ENCODE results near the gene BCL2A1. TPM values are rescaled to one million over a fixed set of nuclear protein-coding genes. Genes with fewer than 3 reads are reported as not detected.

Gene BCL2A1
- total and polyA plus RNA-seq, 2 of the 4 experiments (the other 2 are of a cell fraction), result 2.3 to 4.5 TPM

GRCh38 chr15:79967298-79968182, 3.5 kb downstream of the BCL2A1 start:
- Histone ChIP-seq H3K14ac (replicated peaks; ENCODE audit: low read depth, low read length) (no peak overlapping the region), H2AK9ac (replicated peaks; ENCODE audit: low read depth, low read length, poor library complexity) (no peak overlapping the region), H3K4me2 (ENCODE audit: low read depth, low read length) (no peak overlapping the region), H4K5ac (ENCODE audit: low read depth, low read length) (no peak overlapping the region), H3K9ac (ENCODE audit: low read depth, low read length) (no peak overlapping the region), H4K20me1 (ENCODE audit: insufficient read depth, low read length) (no peaks in the 10 kb centered on the region), H3K27ac (ENCODE audit: insufficient read depth, low read length) (no peak overlapping the region), H2BK20ac (ENCODE audit: low read depth, low read length) (no peak overlapping the region), H2BK5ac (ENCODE audit: low read depth, low read length, poor library complexity, severe bottlenecking) (no peak overlapping the region), H2AFZ (replicated peaks; ENCODE audit: low read length, poor library complexity) (no peak overlapping the region), H2AK5ac (ENCODE audit: low read depth, low read length) (no peak overlapping the region), H3K9me1 (ENCODE audit: insufficient read depth, low read length) (no peaks in the 10 kb centered on the region), H4K8ac (ENCODE audit: low read depth in 2 of 2, low read length in 2 of 2) (no peak overlapping the region), H3K4me1 (ENCODE audit: control insufficient read depth, insufficient read depth, low read length) (peaks cover 4% of the 10 kb centered on the region), H4K91ac (ENCODE audit: insufficient read depth, low read depth, low read length) (no peak overlapping the region), H2BK120ac (ENCODE audit: low read depth, low read length) (no peak overlapping the region), H3K4ac (ENCODE audit: low read depth, low read length) (no peak overlapping the region), H3K79me1 (ENCODE audit: low read depth in 1 of 2, low read length in 2 of 2) (no peaks in the 10 kb centered on the region), H3K9me3 (ENCODE audit: control insufficient read depth, insufficient read depth, low read length) (no peaks in the 10 kb centered on the region), H3K27me3 (ENCODE audit: control insufficient read depth, insufficient read depth, low read length) (no peaks in the 10 kb centered on the region), H3K56ac (ENCODE audit: extremely low read depth, insufficient read depth, low read length) (no peak overlapping the region), H3K36me3 (ENCODE audit: control insufficient read depth, insufficient read depth, low read length) (no peaks in the 10 kb centered on the region), H3K23ac (ENCODE audit: low read depth, low read length) (no peak overlapping the region), H3K18ac (ENCODE audit: low read depth, low read length) (no peak overlapping the region), H2BK15ac (ENCODE audit: low read depth, low read length) (no peak overlapping the region), H3K4me3 (ENCODE audit: insufficient read depth, low read depth, low read length) (no peak overlapping the region)
- dilution Hi-C loops (cut with HindIII; ENCODE audit: low sequenced_read_pairs, unreplicated experiment), result no loop called here
- BruUV-seq (replicated peaks), result no TSS peak
- no CpG with 5 or more reads among the region's 10 CpGs for WGBS, 2 experiments (ENCODE audit: extremely low coverage in 2 of 2, insufficient read length in 1 of 2)
- CTCF ChIA-PET, result no interaction called here
- no peak for ATAC-seq (ENCODE audit: low read depth)
- POLR2A ChIA-PET (ENCODE audit: unreplicated experiment), result no interaction called here
- in situ Hi-C loops (cut with MboI; ENCODE audit: low sequenced_read_pairs), result no loop called here
- no peak for TF ChIP-seq MAFK (IDR thresholded peaks at IDR 0.05; ENCODE audit: low read depth, low read length)
- TF ChIP-seq BHLHE40 (IDR thresholded peaks at IDR 0.05; ENCODE audit: low read depth, low read length), result no peak
- intact Hi-C loops (cut with micrococcal nuclease), result no loop called here
- DNase-seq, result no peak

All from IMR-90 (cell line).